Measurements from ENCODE around the gene KCTD12. TPM values are rescaled to one million over a fixed set of nuclear protein-coding genes. Genes with fewer than 3 reads are reported as not detected.

The KCTD12 gene
- polyA plus RNA-seq, 4 donors = 2.5 to 42.9 (median 24.2) TPM

DNA sequence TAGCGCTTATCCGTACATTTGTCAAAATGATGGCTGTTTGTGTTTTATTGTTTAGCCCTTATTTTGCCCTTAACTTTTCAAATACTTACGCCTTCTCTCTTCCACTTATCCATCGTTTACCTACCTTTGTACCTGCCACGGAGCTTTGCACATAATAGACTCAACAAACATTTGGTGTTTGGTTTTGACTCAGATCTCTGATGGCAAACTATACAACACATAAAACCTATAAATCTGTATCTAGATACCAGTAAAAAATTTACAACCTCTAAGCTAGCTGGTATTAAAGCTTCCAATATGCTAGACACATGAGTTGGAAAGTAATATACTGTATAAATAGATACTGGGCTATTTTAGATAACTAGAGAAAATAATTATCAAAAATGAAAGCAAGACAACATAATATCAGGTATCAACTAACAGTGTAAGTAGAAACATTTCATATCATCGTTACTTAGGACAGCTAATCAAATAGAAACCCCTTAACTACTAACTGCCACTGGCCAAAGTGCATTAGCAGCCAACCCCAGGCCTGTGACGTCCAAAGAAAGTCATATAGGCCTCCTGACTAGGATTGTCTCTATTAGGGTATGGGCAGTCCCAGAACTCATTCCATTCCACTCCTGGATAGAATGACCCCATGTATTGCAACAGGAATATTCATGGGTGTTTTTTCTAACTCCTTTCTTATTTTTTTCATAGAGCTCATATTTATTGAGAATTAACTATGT, 53.8 kb downstream of the KCTD12 start:
- no peak for FAIRE-seq
- Histone ChIP-seq H3K36me3 (ENCODE audit: control insufficient read depth in 3 of 3, insufficient read depth in 2 of 3, low read depth in 1 of 3, low read length in 3 of 3) (no peaks in the 10 kb centered on the region), H3K27ac (ENCODE audit: low read depth in 1 of 3, low read length in 2 of 3) (peak overlapping the region in 1 of 3 donors; percentile 73), H3K4me3 (ENCODE audit: low read depth in 1 of 3, low read length in 3 of 3) (no peak overlapping the region), H3K9me3 (ENCODE audit: control insufficient read depth in 2 of 2, insufficient read depth in 1 of 2, low read depth in 1 of 2, low read length in 1 of 2) (no peaks in the 10 kb centered on the region), H3K4me1 (ENCODE audit: control insufficient read depth in 3 of 3, insufficient read depth in 2 of 3, low read depth in 1 of 3, low read length in 2 of 3) (peaks cover 0 to 48% (median 0%) of the 10 kb centered on the region in 3 donors), H3K27me3 (ENCODE audit: control insufficient read depth in 3 of 3, insufficient read depth in 3 of 3, low read length in 3 of 3) (no peaks in the 10 kb centered on the region)
- peak; percentile 56 to 91 for DNase-seq
- 39 to 70% (median 56%) methylated on average over 7 of the region's 7 CpGs for WGBS, 3 donors

DNA sequence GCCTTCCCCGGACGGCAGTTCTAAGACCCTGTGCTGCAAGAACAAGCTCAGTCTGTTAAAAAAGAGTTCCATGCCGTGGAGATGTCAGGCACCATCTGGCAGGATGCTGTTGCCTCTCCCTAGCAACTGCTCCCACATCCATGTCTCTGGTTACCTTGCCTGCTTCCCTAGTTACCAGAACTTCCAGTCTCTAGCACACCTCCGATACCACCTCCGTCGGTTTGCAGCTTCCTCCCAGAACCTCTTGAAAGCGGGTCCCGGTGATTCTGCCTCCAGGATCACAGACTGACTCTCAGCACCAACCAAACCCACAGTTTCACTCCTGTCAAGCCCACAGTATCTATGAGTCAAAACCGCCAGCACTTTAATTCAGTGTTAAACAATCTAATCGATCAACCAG, 55.4 kb downstream of the KCTD12 start:
- H3K36me3 ChIP-seq (ENCODE audit: control insufficient read depth in 3 of 3, insufficient read depth in 2 of 3, low read depth in 1 of 3, low read length in 3 of 3) = no peaks in the 10 kb centered on the region
- no peak overlapping the region for H3K4me3 ChIP-seq (ENCODE audit: low read depth in 1 of 3, low read length in 3 of 3)
- 90 to 92% (median 92%) methylated on average over 10 of the region's 10 CpGs for WGBS, 3 donors
- no peak overlapping the region for H3K27ac ChIP-seq (ENCODE audit: low read depth in 1 of 3, low read length in 2 of 3)
- DNase-seq (no peak), FAIRE-seq (no peak)
- H3K9me3 ChIP-seq (ENCODE audit: control insufficient read depth in 2 of 2, insufficient read depth in 1 of 2, low read depth in 1 of 2, low read length in 1 of 2) = no peaks in the 10 kb centered on the region
- peaks cover 0 to 45% (median 0%) of the 10 kb centered on the region in 3 donors for H3K4me1 ChIP-seq (ENCODE audit: control insufficient read depth in 3 of 3, insufficient read depth in 2 of 3, low read depth in 1 of 3, low read length in 2 of 3)
- H3K27me3 ChIP-seq (ENCODE audit: control insufficient read depth in 3 of 3, insufficient read depth in 3 of 3, low read length in 3 of 3) = no peaks in the 10 kb centered on the region

Other genes with a start within 250 kb of the KCTD12 start
- gene ACOD1, start 62.1 kb upstream of the KCTD12 start, polyA plus RNA-seq = not detected
- 10 to 100 TPM in 2 of 4 donors, 1 to 10 TPM in 2; 4.0 to 39.8 (median 11.6) TPM for gene CLN5, start 105.7 kb upstream of the KCTD12 start, polyA plus RNA-seq
- 10 to 100 TPM; 20.6 to 43.1 (median 30.7) TPM for gene FBXL3, start 140.8 kb upstream of the KCTD12 start, polyA plus RNA-seq

All from small intestine (tissue), 7 donors.